Prostate gland (tissue), 2 donors: ENCODE measurements around the gene ALDH3B1. TPM values are rescaled to one million over a fixed set of nuclear protein-coding genes. Genes with fewer than 3 reads are reported as not detected.

Experiments used
- DNase-seq: peaks from one replicate; pipeline ENCODE4 v3.0.0-alpha.2; 2019; ENCODE audit warnings: low spot score
- H3K27ac ChIP-seq, 2 donors: fragments of 200-600 bp; sonication (generic); 2 replicates each; pipeline ENCODE4 v1.5.1; 2017 to 2019
- H3K27me3 ChIP-seq: fragments of 200-600 bp; sonication (generic); replicated peaks from 2 replicates; pipeline ENCODE4 v1.5.1; 2019; ENCODE audit not compliant: insufficient read depth
- H3K36me3 ChIP-seq, 2 donors: fragments of 200-600 bp; sonication (generic); 1 replicate in 1 of 2; 2 replicates in 1 of 2; pipeline versions ENCODE4 v1.5.1 to v1.8.1; 2017 to 2019
- H3K4me1 ChIP-seq: fragments of 200-600 bp; sonication (generic); replicated peaks from 2 replicates; pipeline ENCODE4 v1.5.1; 2019
- H3K4me3 ChIP-seq, 2 donors: fragments of 200-600 bp; sonication (generic); 2 replicates each; pipeline ENCODE4 v1.5.1; 2017 to 2019
- H3K9me3 ChIP-seq: fragments of 200-600 bp; sonication (generic); 2 replicates; pipeline ENCODE4 v1.5.1; 2017
- CTCF ChIP-seq, 4 experiments: fragments of 200-600 bp in 2 of 4; fragments of 450-650 bp in 2 of 4; sonication (generic) in 2 of 4; IDR thresholded peaks; 1 replicate in 3 of 4; 2 replicates in 1 of 4; pipeline ENCODE4 v1.5.1; 2016 to 2019; ENCODE audit warnings: antibody characterized with exemption in 4 of 4, mild to moderate bottlenecking in 2 of 4, moderate library complexity in 2 of 4
- POLR2A ChIP-seq: fragments of 450-650 bp; IDR thresholded peaks from one replicate; pipeline ENCODE4 v1.6.1; 2016; ENCODE audit warnings: antibody characterized with exemption, mild to moderate bottlenecking
- POLR2AphosphoS5 ChIP-seq: sonication (generic); formaldehyde crosslinking; IDR thresholded peaks from one replicate; pipeline ENCODE4 v1.6.1; 2017; ENCODE audit warnings: antibody characterized with exemption
- WGBS: methylation state at CpG from one replicate; pipeline ENCODE4 v1.1.5; 2018; 5-methylcytosine and 5-hydroxymethylcytosine counted together
- intact Hi-C: fragments of 100-400 bp; cut with DNase I; formaldehyde crosslinking; loops from one replicate; pipeline ENCODE4 v1.14.2; 2022
- total RNA-seq, 2 donors: library from RNA; depleted of rRNA; stranded (reverse); fragments of >200 nt; gene quantifications; one replicate each; pipeline ENCODE4 v1.1.0, GENCODE V29; 2016

ALDH3B1 gene
- total RNA-seq, 2 donors from 2014 or later = 7.2 to 7.9 TPM

DNA sequence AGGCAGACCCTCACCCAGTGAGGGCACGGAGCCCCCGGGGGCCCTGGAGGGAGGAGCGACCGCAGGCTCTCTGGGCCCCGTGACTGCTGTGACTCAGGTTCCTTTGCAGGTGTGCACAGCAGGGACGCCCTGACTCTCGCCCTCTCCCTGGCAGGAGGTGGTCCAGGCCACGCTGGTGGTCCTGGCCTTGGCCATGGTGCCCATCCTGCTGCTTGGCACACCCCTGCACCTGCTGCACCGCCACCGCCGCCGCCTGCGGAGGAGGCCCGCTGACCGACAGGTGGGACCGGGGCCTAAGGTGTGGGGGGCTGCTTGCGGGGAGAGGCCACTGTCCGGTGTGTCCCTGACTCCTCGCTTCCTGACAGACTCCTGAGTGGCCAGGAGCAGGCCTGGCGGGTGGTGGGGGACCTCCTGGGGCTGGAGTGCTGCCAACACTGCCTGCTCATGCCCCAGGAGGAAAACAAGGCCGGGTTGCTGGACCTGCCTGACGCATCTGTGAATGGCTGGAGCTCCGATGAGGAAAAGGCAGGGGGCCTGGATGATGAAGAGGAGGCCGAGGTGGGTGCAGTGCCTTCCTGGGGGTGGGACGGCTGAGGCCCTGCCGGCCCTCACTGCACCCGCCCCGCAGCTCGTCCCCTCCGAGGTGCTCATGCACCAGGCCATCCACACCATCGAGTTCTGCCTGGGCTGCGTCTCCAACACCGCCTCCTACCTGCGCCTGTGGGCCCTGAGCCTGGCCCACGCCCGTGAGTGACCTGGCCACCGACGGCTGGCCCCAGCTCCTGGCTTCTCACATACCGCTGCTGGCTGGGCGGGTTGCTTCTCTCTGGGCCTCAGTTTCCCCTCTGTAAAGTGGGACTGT, 39.6 kb downstream of the ALDH3B1 start:
- WGBS = 87% methylated on average over 40 of the region's 40 CpGs
- TF ChIP-seq POLR2AphosphoS5 (no peak), CTCF (IDR thresholded peaks at IDR 0.05) (no peak), POLR2A (no peak)

GRCh38 chr11:68050371-68050841, 40.3 kb downstream of the ALDH3B1 start:
- Histone ChIP-seq H3K27ac (no peak overlapping the region), H3K4me3 (no peak overlapping the region), H3K9me3 (no peaks in the 10 kb centered on the region), H3K36me3 (no peaks in the 10 kb centered on the region), H3K27me3 (no peaks in the 10 kb centered on the region), H3K4me1 (no peaks in the 10 kb centered on the region)
- intact Hi-C loops = no loop called here
- no peak for DNase-seq
- no peak for TF ChIP-seq POLR2AphosphoS5
- no peak for TF ChIP-seq POLR2A
- no peak for TF ChIP-seq CTCF (IDR thresholded peaks at IDR 0.05)
- 91% methylated on average over 18 of the region's 18 CpGs for WGBS

More for the DNA sequence above, 39.6 kb downstream of the ALDH3B1 start:
- Histone ChIP-seq H3K9me3 (no peaks in the 10 kb centered on the region), H3K36me3 (peaks cover 0 to under 1% of the 10 kb centered on the region in 2 donors), H3K27ac (no peak overlapping the region), H3K27me3 (no peaks in the 10 kb centered on the region), H3K4me3 (no peak overlapping the region), H3K4me1 (no peaks in the 10 kb centered on the region)
- intact Hi-C loops = no loop called here
- DNase-seq = no peak

GRCh38 chr11:68051191-68052136, 41.3 kb downstream of the ALDH3B1 start:
- Histone ChIP-seq H3K36me3 (no peaks in the 10 kb centered on the region), H3K27me3 (no peaks in the 10 kb centered on the region), H3K4me1 (no peaks in the 10 kb centered on the region), H3K27ac (no peak overlapping the region), H3K9me3 (no peaks in the 10 kb centered on the region), H3K4me3 (no peak overlapping the region)
- DNase-seq = no peak
- intact Hi-C loops = no loop called here
- 79% methylated on average over 14 of the region's 14 CpGs for WGBS
- TF ChIP-seq CTCF (IDR thresholded peaks at IDR 0.05) (no peak), POLR2A (no peak), POLR2AphosphoS5 (no peak)

- H3K9me3 ChIP-seq = no peaks in the 10 kb centered on the region
- no peak for DNase-seq
- intact Hi-C loops = no loop called here
- WGBS = 82% methylated on average over 15 of the region's 15 CpGs
- H3K4me1 ChIP-seq = no peaks in the 10 kb centered on the region
- H3K27me3 ChIP-seq = no peaks in the 10 kb centered on the region
- no peak overlapping the region for H3K27ac ChIP-seq
- H3K4me3 ChIP-seq = no peak overlapping the region
- no peaks in the 10 kb centered on the region for H3K36me3 ChIP-seq
- TF ChIP-seq POLR2AphosphoS5 (no peak), CTCF (IDR thresholded peaks at IDR 0.05) (no peak), POLR2A (no peak)
These were observed 42.2 kb downstream of the ALDH3B1 start for GRCh38 chr11:68052137-68052873.
